Measurements from ENCODE around the gene NBL1.

GRCh38 chr1:19620786-19621185 lies 23.3 kb upstream of the NBL1 start:
- no peak for TF ChIP-seq MXI1 (IDR thresholded peaks at IDR 0.05; ENCODE audit: borderline replicate concordance, low read depth, low read length)
- no peak for TF ChIP-seq CTCF (conservative IDR thresholded peaks at IDR 0.05; ENCODE audit: low read depth, low read length)

All from IMR-90 (cell line).